Right kidney (tissue), 1 donor: ENCODE measurements around the gene FIBCD1.

Experiments
- DNase-seq: peaks from one replicate; pipeline ENCODE4 v3.0.0-alpha.2; 2016

The FIBCD1 gene

GRCh38 chr9:130878295-130878694, 60.8 kb downstream of the FIBCD1 start:
- DNase-seq, result no peak

- DNase-seq, result no peak
These were observed 61.7 kb downstream of the FIBCD1 start for GRCh38 chr9:130877300-130877699.

GRCh38 chr9:130874783-130875182, 64.3 kb downstream of the FIBCD1 start:
- DNase-seq, result no peak

- DNase-seq, result no peak
These were observed 65.1 kb downstream of the FIBCD1 start for GRCh38 chr9:130873966-130874365.

GRCh38 chr9:130872912-130873503, 66.0 kb downstream of the FIBCD1 start:
- DNase-seq, result no peak

GRCh38 chr9:130872508-130872907, 66.5 kb downstream of the FIBCD1 start:
- DNase-seq, result no peak

- DNase-seq, result no peak
These were observed 67.0 kb downstream of the FIBCD1 start for GRCh38 chr9:130872093-130872492.

- no peak for DNase-seq
These were observed 67.5 kb downstream of the FIBCD1 start for GRCh38 chr9:130871395-130872062.

GRCh38 chr9:130870491-130871381, 68.3 kb downstream of the FIBCD1 start:
- no peak for DNase-seq

- DNase-seq, result no peak
These were observed 69.8 kb downstream of the FIBCD1 start for GRCh38 chr9:130869250-130869649.

- no peak for DNase-seq
These were observed 70.8 kb downstream of the FIBCD1 start for GRCh38 chr9:130868230-130868629.

GRCh38 chr9:130867556-130867955, 71.5 kb downstream of the FIBCD1 start:
- DNase-seq, result no peak

- DNase-seq, result no peak
These were observed 72.5 kb downstream of the FIBCD1 start for GRCh38 chr9:130866474-130866965.

- no peak for DNase-seq
These were observed 73.1 kb downstream of the FIBCD1 start for GRCh38 chr9:130865921-130866320.

GRCh38 chr9:130864541-130864940, 74.5 kb downstream of the FIBCD1 start:
- DNase-seq, result no peak

- no peak for DNase-seq
These were observed 76.3 kb downstream of the FIBCD1 start for GRCh38 chr9:130862747-130863146.

- no peak for DNase-seq
These were observed 76.8 kb downstream of the FIBCD1 start for GRCh38 chr9:130862217-130862616.

GRCh38 chr9:130861372-130862180, 77.5 kb downstream of the FIBCD1 start:
- DNase-seq, result no peak

- DNase-seq, result peak; percentile 58
These were observed 78.4 kb downstream of the FIBCD1 start for GRCh38 chr9:130860458-130861316.

GRCh38 chr9:130858739-130859705, 80.0 kb downstream of the FIBCD1 start:
- no peak for DNase-seq
